DND-41 (cell line): ENCODE data around the gene PPIP5K2.

Experiments used
- EZH2 ChIP-seq: IDR thresholded peaks from 3 replicates; pipeline ENCODE4 v1.6.1; 2012; ENCODE audit warnings: borderline replicate concordance, low read depth, mild to moderate bottlenecking, moderate library complexity, low read length, inconsistent platforms; ENCODE audit not compliant: severe bottlenecking
- TF ChIP-seq, protein P1 (sequence below): IDR thresholded peaks from 2 replicates; pipeline ENCODE4 v1.5.1; 2012; ENCODE audit warnings: borderline replicate concordance, low read length, moderate library complexity, mild to moderate bottlenecking; ENCODE audit not compliant: poor library complexity, severe bottlenecking; ENCODE audit errors: extremely low read depth

DNA sequence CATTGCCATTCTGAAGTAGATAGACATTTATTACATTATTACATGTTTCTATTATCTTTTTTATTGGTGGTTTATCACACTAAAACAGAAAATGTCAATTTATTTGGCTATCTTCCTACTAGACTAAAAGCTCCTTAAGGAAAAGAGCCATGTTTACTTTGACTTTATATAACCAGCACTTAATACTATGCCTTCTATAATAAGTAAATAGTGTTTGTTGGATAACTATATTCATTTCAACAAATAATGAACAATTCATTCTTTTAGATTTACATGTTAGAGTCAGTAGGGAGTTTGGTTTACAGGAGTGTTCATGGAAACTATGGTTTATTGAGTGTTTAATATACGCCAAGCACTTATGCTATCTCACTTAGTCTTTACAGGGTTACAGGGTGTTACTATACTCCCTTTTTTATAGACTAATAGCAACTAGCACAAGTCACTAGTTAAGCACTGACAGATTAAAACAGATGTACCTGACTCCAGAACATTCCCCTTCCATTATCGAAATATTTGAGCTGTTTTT lies 7.3 kb downstream of the PPIP5K2 start:
- TF ChIP-seq, protein P1, sequence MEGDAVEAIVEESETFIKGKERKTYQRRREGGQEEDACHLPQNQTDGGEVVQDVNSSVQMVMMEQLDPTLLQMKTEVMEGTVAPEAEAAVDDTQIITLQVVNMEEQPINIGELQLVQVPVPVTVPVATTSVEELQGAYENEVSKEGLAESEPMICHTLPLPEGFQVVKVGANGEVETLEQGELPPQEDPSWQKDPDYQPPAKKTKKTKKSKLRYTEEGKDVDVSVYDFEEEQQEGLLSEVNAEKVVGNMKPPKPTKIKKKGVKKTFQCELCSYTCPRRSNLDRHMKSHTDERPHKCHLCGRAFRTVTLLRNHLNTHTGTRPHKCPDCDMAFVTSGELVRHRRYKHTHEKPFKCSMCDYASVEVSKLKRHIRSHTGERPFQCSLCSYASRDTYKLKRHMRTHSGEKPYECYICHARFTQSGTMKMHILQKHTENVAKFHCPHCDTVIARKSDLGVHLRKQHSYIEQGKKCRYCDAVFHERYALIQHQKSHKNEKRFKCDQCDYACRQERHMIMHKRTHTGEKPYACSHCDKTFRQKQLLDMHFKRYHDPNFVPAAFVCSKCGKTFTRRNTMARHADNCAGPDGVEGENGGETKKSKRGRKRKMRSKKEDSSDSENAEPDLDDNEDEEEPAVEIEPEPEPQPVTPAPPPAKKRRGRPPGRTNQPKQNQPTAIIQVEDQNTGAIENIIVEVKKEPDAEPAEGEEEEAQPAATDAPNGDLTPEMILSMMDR = no peak
- no peak for TF ChIP-seq EZH2
